GM18909 (cell line): ENCODE measurements around the gene HLA-DOA.

Experiments
- ATAC-seq: cut with Tn5 transposase; IDR thresholded peaks from one replicate; pipeline ENCODE4 v1.9.1; 2021; ENCODE audit warnings: mild to moderate bottlenecking; ENCODE audit not compliant: unreplicated experiment, poor library complexity

The HLA-DOA gene

GRCh38 chr6:32968093-32968866, 41.1 kb downstream of the HLA-DOA start, which contains the start of gene BRD2:
Gene BRD2, plus strand, starts transcription at chr6:32968594. Its CDS starts 4,305 bp downstream, at chr6:32972899.
- peak; percentile 39 for ATAC-seq

GRCh38 chr6:32967151-32968091, 42.0 kb downstream of the HLA-DOA start:
- ATAC-seq = no peak

GRCh38 chr6:32964776-32965175, 44.6 kb downstream of the HLA-DOA start:
- no peak for ATAC-seq

GRCh38 chr6:32963866-32964265, 45.5 kb downstream of the HLA-DOA start:
- ATAC-seq = no peak

- no peak for ATAC-seq
Measured at GRCh38 chr6:32962213-32962826, 47.1 kb downstream of the HLA-DOA start.

- no peak for ATAC-seq
Measured at GRCh38 chr6:32960563-32960962, 48.8 kb downstream of the HLA-DOA start.

- ATAC-seq = no peak
Measured at GRCh38 chr6:32956176-32956575, 53.2 kb downstream of the HLA-DOA start.

GRCh38 chr6:32954986-32955802, 54.2 kb downstream of the HLA-DOA start:
- ATAC-seq = no peak

GRCh38 chr6:32954267-32954666, 55.1 kb downstream of the HLA-DOA start:
- ATAC-seq = no peak
